Spinal cord (tissue), 10 donors: ENCODE data around the gene ATOSB. TPM values are rescaled to one million over a fixed set of nuclear protein-coding genes. Genes with fewer than 3 reads are reported as not detected.
A peak's percentile ranks its signal among the peaks of the same experiment; 100 is the strongest.

Experiments used
- DNase-seq, 6 donors: peaks; one replicate each; pipeline versions ENCODE4 v3.0.0 to v3.0.0-alpha.2; 2013 to 2015; ENCODE audit warnings: low spot score in 6 of 6, low read depth in 4 of 6
- H3K27ac ChIP-seq: one replicate; pipeline ENCODE4 v1.5.1; 2013; ENCODE audit warnings: low read depth, low read length, control low read depth
- H3K27me3 ChIP-seq: one replicate; pipeline ENCODE4 v1.6.1; 2013; ENCODE audit warnings: low read length; ENCODE audit not compliant: control insufficient read depth, insufficient read depth
- H3K36me3 ChIP-seq: one replicate; pipeline ENCODE4 v1.6.1; 2013; ENCODE audit warnings: low read length; ENCODE audit not compliant: control insufficient read depth, insufficient read depth
- H3K4me1 ChIP-seq: one replicate; pipeline ENCODE4 v1.6.1; 2013; ENCODE audit warnings: low read length; ENCODE audit not compliant: control insufficient read depth, insufficient read depth
- H3K4me3 ChIP-seq: one replicate; pipeline ENCODE4 v1.5.1; 2013; ENCODE audit warnings: low read depth, low read length, control low read depth
- H3K9me3 ChIP-seq: one replicate; pipeline ENCODE4 v1.6.1; 2013; ENCODE audit warnings: low read length; ENCODE audit not compliant: control insufficient read depth, insufficient read depth
- WGBS: methylation state at CpG from one replicate; pipeline ENCODE4 v1.1.5; 2013; ENCODE audit warnings: missing lambda C conversion rate; ENCODE audit not compliant: insufficient coverage; 5-methylcytosine and 5-hydroxymethylcytosine counted together
- polyA plus RNA-seq, 2 donors: library from polyadenylated mRNA; unstranded; fragments of 120-200 nt; gene quantifications; one replicate each; pipeline ENCODE4 v1.2.1, GENCODE V29; 2013; ENCODE audit not compliant: insufficient read length in 2 of 2
- total RNA-seq, 2 donors: library from RNA; depleted of rRNA in 1 of 2; stranded (reverse); fragments of 120-200 nt in 1 of 2; fragments of >200 nt in 1 of 2; gene quantifications; one replicate each; pipeline versions ENCODE4 v1.2.3 to v1.2.4, GENCODE V29; 2013 to 2014
- donor health status: healthy.

ATOSB gene
- total and polyA plus RNA-seq, 4 donors: 12.2 to 32.2 (median 23.5) TPM

- H3K27me3 ChIP-seq: no peaks in the 10 kb centered on the region
- WGBS: 96% methylated on average over 3 of the region's 7 CpGs
- no peak for DNase-seq
- no peaks in the 10 kb centered on the region for H3K9me3 ChIP-seq
- peaks cover 51% of the 10 kb centered on the region for H3K36me3 ChIP-seq
- H3K4me1 ChIP-seq: peaks cover 51% of the 10 kb centered on the region
- no peak overlapping the region for H3K27ac ChIP-seq
- no peak overlapping the region for H3K4me3 ChIP-seq
Observed at GRCh38 chr9:35106343-35106730, 9.3 kb downstream of the ATOSB start.

- H3K27ac ChIP-seq: no peak overlapping the region
- WGBS: 92% methylated on average over 7 of the region's 13 CpGs
Observed at GRCh38 chr9:35105571-35106342, 9.9 kb downstream of the ATOSB start.

GRCh38 chr9:35105126-35105525 lies 10.5 kb downstream of the ATOSB start:
- 86% methylated on average over 11 of the region's 12 CpGs for WGBS

More at GRCh38 chr9:35105571-35106342, 9.9 kb downstream of the ATOSB start:
- Histone ChIP-seq H3K36me3 (peaks cover 57% of the 10 kb centered on the region), H3K4me3 (no peak overlapping the region), H3K4me1 (peaks cover 50% of the 10 kb centered on the region), H3K9me3 (no peaks in the 10 kb centered on the region), H3K27me3 (no peaks in the 10 kb centered on the region)
- DNase-seq: no peak

GRCh38 chr9:35104586-35104985 lies 11.1 kb downstream of the ATOSB start:
- Histone ChIP-seq H3K36me3 (peaks cover 66% of the 10 kb centered on the region), H3K4me1 (peaks cover 40% of the 10 kb centered on the region), H3K27ac (peak overlapping the region; percentile 95), H3K9me3 (no peaks in the 10 kb centered on the region), H3K27me3 (no peaks in the 10 kb centered on the region), H3K4me3 (no peak overlapping the region)
- 100% methylated on average over 1 of the region's 4 CpGs for WGBS
- DNase-seq: no peak

More at GRCh38 chr9:35105126-35105525, 10.5 kb downstream of the ATOSB start:
- peaks cover 43% of the 10 kb centered on the region for H3K4me1 ChIP-seq
- DNase-seq: no peak
- no peak overlapping the region for H3K27ac ChIP-seq
- H3K27me3 ChIP-seq: no peaks in the 10 kb centered on the region
- no peaks in the 10 kb centered on the region for H3K9me3 ChIP-seq
- no peak overlapping the region for H3K4me3 ChIP-seq
- peaks cover 63% of the 10 kb centered on the region for H3K36me3 ChIP-seq

- peaks cover 37% of the 10 kb centered on the region for H3K4me1 ChIP-seq
- DNase-seq: no peak
- H3K4me3 ChIP-seq: peak overlapping the region; percentile 85
- no peaks in the 10 kb centered on the region for H3K9me3 ChIP-seq
- 4% methylated on average over 5 of the region's 5 CpGs for WGBS
- H3K36me3 ChIP-seq: peaks cover 64% of the 10 kb centered on the region
- no peaks in the 10 kb centered on the region for H3K27me3 ChIP-seq
- H3K27ac ChIP-seq: peak overlapping the region; percentile 95
Observed at GRCh38 chr9:35103660-35104191, 11.9 kb downstream of the ATOSB start.

- WGBS: under 1% methylated on average over 50 of the region's 57 CpGs
- H3K36me3 ChIP-seq: peaks cover 57% of the 10 kb centered on the region
Observed at GRCh38 chr9:35102769-35103659, 12.6 kb downstream of the ATOSB start, which contains the start of gene STOML2. Gene STOML2, minus strand, starts transcription at chr9:35103131. Its CDS starts 37 bp downstream, at chr9:35103094.

GRCh38 chr9:35102465-35102768 lies 13.2 kb downstream of the ATOSB start:
- H3K9me3 ChIP-seq: no peaks in the 10 kb centered on the region
- H3K27me3 ChIP-seq: no peaks in the 10 kb centered on the region
- WGBS: 8% methylated on average over 10 of the region's 10 CpGs
- peaks cover 37% of the 10 kb centered on the region for H3K4me1 ChIP-seq
- H3K36me3 ChIP-seq: peaks cover 51% of the 10 kb centered on the region
- peak overlapping the region; percentile 85 for H3K4me3 ChIP-seq
- peak overlapping the region; percentile 95 for H3K27ac ChIP-seq
- DNase-seq: peak in 1 of 6 donors; percentile 34

More at GRCh38 chr9:35102769-35103659, 12.6 kb downstream of the ATOSB start, which contains the start of gene STOML2:
- H3K4me3 ChIP-seq: peak within 1 kb of the TSS; percentile 85
- no peaks in the 10 kb centered on the region for H3K27me3 ChIP-seq
- H3K4me1 ChIP-seq: peaks cover 37% of the 10 kb centered on the region
- H3K9me3 ChIP-seq: no peaks in the 10 kb centered on the region
- DNase-seq: peak in 5 of 6 donors; percentile 92 to 99 (median 95)
- peak within 1 kb of the TSS; percentile 95 for H3K27ac ChIP-seq

GRCh38 chr9:35097573-35097972 lies 18.1 kb downstream of the ATOSB start:
- 97% methylated on average over 3 of the region's 3 CpGs for WGBS
- DNase-seq: no peak
- Histone ChIP-seq H3K27ac (no peak overlapping the region), H3K4me3 (no peak overlapping the region), H3K4me1 (peaks cover 29% of the 10 kb centered on the region), H3K9me3 (no peaks in the 10 kb centered on the region), H3K36me3 (peaks cover 42% of the 10 kb centered on the region), H3K27me3 (no peaks in the 10 kb centered on the region)

- peaks cover 15% of the 10 kb centered on the region for H3K4me1 ChIP-seq
- DNase-seq: peak in 5 of 6 donors; percentile 63 to 96 (median 78)
- H3K36me3 ChIP-seq: peaks cover 53% of the 10 kb centered on the region
- WGBS: under 1% methylated on average over 52 of the region's 53 CpGs
- peak within 1 kb of the TSS; percentile 93 for H3K27ac ChIP-seq
- H3K4me3 ChIP-seq: peak within 1 kb of the TSS; percentile 98
- no peaks in the 10 kb centered on the region for H3K9me3 ChIP-seq
- H3K27me3 ChIP-seq: no peaks in the 10 kb centered on the region
Observed at GRCh38 chr9:35096035-35096849, 19.4 kb downstream of the ATOSB start, which contains the start of gene PIGO. Gene PIGO, minus strand, starts transcription at chr9:35096591. Its CDS starts 1,026 bp downstream, at chr9:35095565.
